Upper lobe of left lung (tissue), 4 donors: ENCODE measurements around the gene ERV3-1.
"Not testable (repeated sequence)": the region's sequence is repeated elsewhere in the genome, so short reads cannot be mapped to it uniquely, and the experiment has no call there.

Experiments used
- CTCF ChIP-seq, 6 experiments: fragments of 450-650 bp in 4 of 6; fragments of 200-600 bp in 2 of 6; sonication (generic) in 2 of 6; IDR thresholded peaks; one replicate each; pipeline ENCODE4 v1.5.1; 2016 to 2019; ENCODE audit warnings: antibody characterized with exemption in 6 of 6
- EP300 ChIP-seq, 4 donors: sonication (generic); formaldehyde crosslinking; IDR thresholded peaks; one replicate each; pipeline ENCODE4 v1.5.1; 2017; ENCODE audit warnings: antibody characterized with exemption in 4 of 4, control low read depth in 2 of 4
- POLR2A ChIP-seq, 4 donors: fragments of 450-650 bp; IDR thresholded peaks; one replicate each; pipeline ENCODE4 v1.5.1; 2016 to 2017; ENCODE audit warnings: antibody characterized with exemption in 4 of 4, mild to moderate bottlenecking in 2 of 4

GRCh38 chr7:65045589-65045988, 39.1 kb upstream of the ERV3-1 start:
- TF ChIP-seq CTCF, POLR2A, EP300 (IDR thresholded peaks at IDR 0.05): not testable (repeated sequence)
